ENCODE results near the gene PKP2.

Gene PKP2

GRCh38 chr12:32860192-32860591, 36.4 kb downstream of the PKP2 start:
- DNase-seq = no peak

GRCh38 chr12:32859389-32859788, 37.2 kb downstream of the PKP2 start:
- no peak for DNase-seq

- no peak for DNase-seq
Measured at GRCh38 chr12:32854716-32855115, 41.9 kb downstream of the PKP2 start.

- no peak for DNase-seq
Measured at GRCh38 chr12:32854097-32854496, 42.5 kb downstream of the PKP2 start.

- no peak for DNase-seq
Measured at GRCh38 chr12:32847287-32847686, 49.3 kb downstream of the PKP2 start.

GRCh38 chr12:32846053-32846452, 50.5 kb downstream of the PKP2 start:
- no peak for DNase-seq

GRCh38 chr12:32843528-32844095, 53.0 kb downstream of the PKP2 start:
- DNase-seq = no peak

GRCh38 chr12:32841061-32841460, 55.5 kb downstream of the PKP2 start:
- DNase-seq = no peak

GRCh38 chr12:32839828-32840227, 56.7 kb downstream of the PKP2 start:
- DNase-seq = no peak

- DNase-seq = no peak
Measured at GRCh38 chr12:32837974-32838373, 58.6 kb downstream of the PKP2 start.

- DNase-seq = no peak
Measured at GRCh38 chr12:32836710-32837109, 59.9 kb downstream of the PKP2 start.

GRCh38 chr12:32834122-32834521, 62.5 kb downstream of the PKP2 start:
- no peak for DNase-seq

GRCh38 chr12:32828552-32828951, 68.0 kb downstream of the PKP2 start:
- no peak for DNase-seq

- DNase-seq = no peak
Measured at GRCh38 chr12:32828120-32828519, 68.5 kb downstream of the PKP2 start.

GRCh38 chr12:32826807-32827412, 69.7 kb downstream of the PKP2 start:
- no peak for DNase-seq

- no peak for DNase-seq
Measured at GRCh38 chr12:32824596-32824995, 72.0 kb downstream of the PKP2 start.

GRCh38 chr12:32822344-32822743, 74.2 kb downstream of the PKP2 start:
- DNase-seq = no peak

GRCh38 chr12:32821710-32822109, 74.9 kb downstream of the PKP2 start:
- no peak for DNase-seq

GRCh38 chr12:32821293-32821692, 75.3 kb downstream of the PKP2 start:
- no peak for DNase-seq

- DNase-seq = no peak
Measured at GRCh38 chr12:32820376-32820931, 76.1 kb downstream of the PKP2 start.

- DNase-seq = no peak
Measured at GRCh38 chr12:32819424-32819823, 77.2 kb downstream of the PKP2 start.

- no peak for DNase-seq
Measured at GRCh38 chr12:32811686-32812392, 84.7 kb downstream of the PKP2 start.

- no peak for DNase-seq
Measured at GRCh38 chr12:32809846-32810245, 86.7 kb downstream of the PKP2 start.

- no peak for DNase-seq
Measured at GRCh38 chr12:32809196-32809595, 87.4 kb downstream of the PKP2 start.
